Stimulated activated CD8-positive, alpha-beta memory T cell treated with anti-CD3 and anti-CD28 coated beads, Interleukin-12 subunit alpha, Interleukin-12 subunit beta, amount 100 ng/mL, for 4 hours (primary cell): ENCODE measurements around the gene SPRY4.
"Not testable (repeated sequence)": the region's sequence is repeated elsewhere in the genome, so short reads cannot be mapped to it uniquely, and the experiment has no call there.

ENCODE experiments used
- DNase-seq: peaks from one replicate; pipeline ENCODE4 v3.0.0-alpha.2; 2020; ENCODE audit warnings: low read depth

Gene SPRY4

GRCh38 chr5:142314606-142315005 lies 10.2 kb downstream of the SPRY4 start:
- no peak for DNase-seq

GRCh38 chr5:142314109-142314508 lies 10.7 kb downstream of the SPRY4 start:
- no peak for DNase-seq

GRCh38 chr5:142313682-142314081 lies 11.1 kb downstream of the SPRY4 start:
- DNase-seq = no peak

DNA sequence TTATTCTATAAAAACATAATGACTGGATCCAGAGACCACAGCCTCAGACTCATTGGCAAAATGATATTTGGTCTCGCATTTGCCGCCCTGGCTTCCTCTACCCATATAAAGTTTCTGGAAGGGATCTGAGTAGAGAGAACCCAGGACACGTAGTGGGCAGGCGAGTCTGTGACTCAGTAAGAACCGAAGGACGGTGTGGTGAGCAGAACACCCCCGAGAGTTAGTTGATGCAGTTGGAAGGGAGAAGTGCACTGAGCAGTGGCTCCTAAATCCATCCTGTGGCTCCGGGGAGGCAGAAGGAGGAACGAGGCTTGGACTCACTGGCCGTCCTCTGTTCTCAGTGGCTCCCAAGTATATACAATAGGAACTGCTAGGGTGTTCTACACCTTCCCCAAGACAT lies 11.5 kb downstream of the SPRY4 start:
- no peak for DNase-seq

- no peak for DNase-seq
These were observed 12.4 kb downstream of the SPRY4 start for GRCh38 chr5:142312399-142312798.

DNA sequence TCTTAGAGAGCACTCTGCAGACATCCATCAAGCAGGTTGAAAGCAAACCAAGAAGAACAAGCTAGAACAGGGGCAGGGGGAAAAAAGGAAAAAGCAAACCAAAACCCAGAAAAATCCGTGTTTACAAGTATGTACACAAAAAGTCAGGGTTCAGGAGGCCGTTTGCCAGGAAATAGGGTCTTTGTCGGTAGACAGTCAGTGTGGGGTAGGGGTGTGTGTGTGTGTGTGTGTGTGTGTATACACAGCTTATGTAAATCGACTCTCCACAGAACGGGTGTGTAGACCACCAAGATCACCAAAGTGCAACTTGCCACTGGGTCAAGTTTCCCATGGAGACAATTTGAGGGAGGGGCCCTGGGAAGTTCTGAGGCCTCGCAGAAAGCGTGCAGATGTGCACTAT lies 13.1 kb downstream of the SPRY4 start:
- no peak for DNase-seq

DNA sequence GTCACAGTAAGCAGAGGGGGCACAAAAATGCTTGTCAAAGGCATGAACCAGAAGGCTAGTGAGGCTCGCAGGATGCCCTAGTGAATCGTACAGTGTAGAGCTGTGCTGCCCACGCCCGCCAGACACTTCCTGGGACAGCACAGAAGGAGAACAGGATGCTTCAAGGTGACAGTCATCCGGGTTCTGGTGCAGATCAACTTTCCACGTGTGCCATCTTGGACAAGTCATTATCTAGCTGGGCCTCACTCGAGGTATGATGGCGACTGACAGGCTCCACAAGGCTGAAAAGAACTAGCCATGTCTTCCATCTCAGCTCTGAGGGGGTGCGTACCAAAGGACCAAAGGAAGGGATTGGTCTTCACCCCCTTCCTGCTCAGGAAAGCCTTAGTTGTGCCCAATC lies 14.0 kb downstream of the SPRY4 start:
- DNase-seq = no peak

DNA sequence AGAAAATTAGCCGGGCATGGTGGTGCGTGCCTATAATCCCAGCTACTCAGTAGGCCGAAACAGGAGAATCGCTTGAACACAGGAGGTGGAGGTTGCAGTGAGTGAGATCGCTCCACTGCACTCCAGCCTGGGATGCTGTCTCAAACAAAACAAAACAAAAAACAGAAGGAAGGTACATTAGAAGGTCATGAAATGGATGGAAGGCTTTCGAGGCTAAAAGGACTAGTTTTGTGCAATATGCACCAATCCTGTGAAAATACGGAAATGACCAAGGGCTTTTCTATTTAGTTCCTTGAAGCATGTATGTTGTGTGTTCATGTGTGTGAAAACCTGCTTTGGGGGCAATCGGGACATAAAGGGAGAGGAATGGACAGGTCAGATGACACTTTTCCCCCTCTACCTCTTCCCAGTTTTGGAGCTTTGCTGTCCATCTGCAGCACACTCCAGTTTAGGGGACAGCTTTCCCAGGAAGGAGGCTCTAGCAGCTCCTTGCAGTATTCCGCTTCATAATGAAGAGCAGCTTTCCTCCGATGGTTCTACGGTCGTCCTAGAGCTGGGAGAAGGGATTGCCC lies 15.0 kb downstream of the SPRY4 start:
- no peak for DNase-seq

GRCh38 chr5:142308358-142308757 lies 16.5 kb downstream of the SPRY4 start:
- DNase-seq = no peak

DNA sequence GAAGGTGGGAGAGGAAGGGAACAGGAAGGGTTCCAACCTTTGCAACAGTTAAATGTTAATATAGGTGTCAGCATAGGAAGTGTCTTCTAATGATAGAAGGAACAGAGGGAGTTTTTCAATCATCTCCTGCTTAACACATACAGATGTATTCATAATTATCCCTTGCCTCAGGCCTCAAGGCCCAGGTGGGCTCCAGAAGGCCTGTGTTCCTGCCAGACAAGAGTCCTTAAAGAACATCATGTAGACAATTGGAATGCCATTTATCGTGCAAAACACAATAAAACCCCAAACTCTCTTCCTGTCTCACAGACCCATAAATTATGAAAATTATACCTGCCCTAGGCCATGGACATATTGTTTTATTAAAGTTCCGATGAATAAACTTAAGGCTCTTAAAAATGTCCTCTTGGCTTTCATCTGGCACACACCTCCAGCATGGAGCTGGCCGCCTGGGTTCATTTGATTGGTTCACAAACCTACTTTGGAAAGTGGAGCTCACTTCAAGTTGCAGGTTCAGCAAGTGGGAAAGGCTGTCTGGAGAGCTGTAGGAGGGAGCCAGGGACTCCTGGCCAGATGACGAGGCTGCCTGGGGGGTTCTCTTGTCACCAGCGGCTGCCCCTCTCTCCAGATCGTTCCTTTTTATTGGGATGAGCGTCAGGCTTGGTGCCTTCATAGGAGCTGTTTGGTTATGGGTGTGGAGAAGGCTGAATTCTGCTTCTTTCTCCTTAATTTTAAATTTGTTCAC lies 17.5 kb downstream of the SPRY4 start:
- no peak for DNase-seq

- DNase-seq = no peak
These were observed 18.7 kb downstream of the SPRY4 start for GRCh38 chr5:142306077-142306502.

- no peak for DNase-seq
These were observed 19.6 kb downstream of the SPRY4 start for GRCh38 chr5:142305211-142305610.

DNA sequence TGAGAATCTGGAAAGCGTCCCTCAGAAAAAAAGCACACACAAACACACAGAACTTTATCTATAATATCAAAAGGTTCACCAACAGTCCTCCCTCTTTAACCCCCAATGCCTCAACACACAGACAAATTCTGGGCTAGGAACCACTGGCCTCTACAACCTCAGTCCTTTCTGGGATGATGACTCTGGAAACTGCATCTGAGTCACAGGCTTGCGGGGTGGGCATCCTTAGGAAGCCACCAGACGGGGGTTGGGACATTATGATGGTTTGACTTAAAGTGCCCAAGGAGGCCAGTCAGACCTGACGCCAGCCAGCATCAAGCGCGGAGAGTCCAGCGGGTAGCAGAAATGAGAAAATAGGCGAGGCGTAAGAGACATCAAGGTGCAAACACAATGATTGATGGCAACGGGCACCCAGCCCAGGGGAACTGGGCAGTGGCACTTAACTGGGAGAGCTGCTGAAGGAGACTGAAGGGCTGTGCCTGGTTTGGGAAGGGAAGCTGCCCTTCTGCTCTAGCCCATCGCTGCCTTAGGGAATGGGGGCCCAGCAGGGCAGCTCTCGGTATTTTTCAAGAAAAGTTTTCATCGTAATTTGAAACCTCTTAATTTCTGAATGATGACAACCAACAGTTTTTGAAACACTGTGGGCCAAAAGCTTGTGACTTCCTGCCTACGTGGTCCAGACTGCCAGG lies 20.7 kb downstream of the SPRY4 start:
- DNase-seq = no peak

DNA sequence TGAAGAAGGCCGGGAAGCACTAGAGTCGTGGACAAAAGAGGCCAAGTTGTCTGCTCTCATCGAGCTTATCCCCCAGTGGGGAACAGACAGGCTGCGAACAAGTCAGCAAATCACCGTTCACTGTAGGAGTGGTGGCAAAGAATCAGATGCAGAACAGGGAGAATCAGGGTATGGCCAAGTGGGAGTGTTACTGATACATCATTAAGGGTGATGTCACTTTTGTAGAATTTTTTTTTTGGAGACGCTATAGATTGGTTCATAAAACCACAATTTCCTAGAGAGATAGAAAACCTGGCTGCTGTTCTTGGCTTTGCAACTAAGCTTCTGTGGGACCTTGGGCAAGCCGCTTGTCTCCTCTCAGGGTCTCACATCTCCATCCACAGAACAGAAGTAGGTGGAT lies 21.3 kb downstream of the SPRY4 start:
- DNase-seq = no peak

- no peak for DNase-seq
These were observed 23.3 kb downstream of the SPRY4 start for GRCh38 chr5:142301540-142301939.

GRCh38 chr5:142300677-142301076 lies 24.1 kb downstream of the SPRY4 start:
- no peak for DNase-seq

GRCh38 chr5:142298789-142299188 lies 26.0 kb downstream of the SPRY4 start:
- no peak for DNase-seq

DNA sequence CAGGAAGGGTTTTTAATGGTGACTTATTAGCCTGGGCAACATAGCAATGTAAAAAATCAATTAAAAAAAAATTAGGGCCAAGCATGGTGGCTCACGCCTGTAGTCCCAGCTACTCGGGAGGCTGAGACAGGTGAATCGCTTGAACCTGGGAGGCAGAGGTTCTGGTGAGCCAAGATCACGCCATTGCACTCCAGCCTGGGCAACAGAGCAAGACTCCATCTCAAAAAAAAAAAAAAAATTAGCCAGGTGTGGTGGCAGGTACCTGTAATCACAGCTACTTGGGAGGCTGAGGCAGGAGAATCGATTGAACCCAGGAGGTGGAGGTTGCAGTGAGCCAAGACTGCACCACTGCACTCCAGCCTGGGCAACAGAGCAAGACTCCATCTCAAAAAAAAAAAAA lies 27.0 kb downstream of the SPRY4 start:
- DNase-seq = not testable (repeated sequence)

DNA sequence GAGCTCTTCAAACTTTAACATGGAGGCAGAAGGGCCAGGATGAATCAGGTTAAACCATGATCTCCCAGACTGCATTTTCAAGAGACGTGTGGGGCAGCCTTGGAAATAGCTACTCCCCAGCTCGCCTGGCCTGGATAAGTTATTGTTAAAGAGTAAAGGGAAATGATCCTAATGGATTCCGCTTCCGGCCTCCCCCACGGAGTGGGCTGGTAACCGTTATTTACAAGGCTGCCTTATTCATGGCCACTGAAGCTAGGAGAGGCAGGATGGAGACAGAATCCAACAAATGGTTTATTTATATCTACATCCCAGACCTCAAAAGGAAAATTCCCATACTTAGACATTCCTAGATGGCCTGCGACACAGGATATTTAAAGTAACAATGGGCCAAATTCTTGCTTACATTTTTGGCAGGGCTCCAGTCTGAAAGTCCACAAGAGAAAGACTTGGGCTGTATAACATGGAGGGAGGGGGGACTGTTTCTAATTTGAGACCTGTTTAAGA lies 27.9 kb downstream of the SPRY4 start:
- no peak for DNase-seq

- DNase-seq = no peak
These were observed 28.6 kb downstream of the SPRY4 start for GRCh38 chr5:142295960-142296860.

- no peak for DNase-seq
These were observed 29.6 kb downstream of the SPRY4 start for GRCh38 chr5:142295084-142295758.

GRCh38 chr5:142293486-142293885 lies 31.3 kb downstream of the SPRY4 start:
- DNase-seq = no peak
